GM12878 (cell line): Measurements from ENCODE around the gene CSTB. TPM values are rescaled to one million over a fixed set of nuclear protein-coding genes. Genes with fewer than 3 reads are reported as not detected.

ENCODE experiments used
- ATAC-seq: fragments of 200-7000 bp; cut with Tn5 transposase; 3 replicates; pipeline ENCODE4 v1.9.1; 2020; ENCODE audit warnings: mild to moderate bottlenecking, moderate library complexity
- BruUV-seq: library from RNA; stranded (reverse); fragments of 400-500 nt; replicated peaks from 2 replicates; lab custom pipeline; 2021; lab: Mats Ljungman, UMichigan
- CTCF ChIA-PET: fragments of 300-600 bp; sonication (Branson Sonifier 250); formaldehyde crosslinking; extraction: SDS; loops from one replicate; lab custom pipeline; 2021; ENCODE audit warnings: inconsistent platforms; lab: Yijun Ruan, JAX
- POLR2A ChIA-PET: fragments of 350-600 bp; formaldehyde crosslinking; extraction: SDS; loops from one replicate; lab custom pipeline; 2021; ENCODE audit warnings: inconsistent platforms; lab: Charles Lee
- RAD21 ChIA-PET: fragments of 300-600 bp; sonication (Branson Sonifier 250); formaldehyde crosslinking; loops from one replicate; lab custom pipeline; 2023; ENCODE audit warnings: antibody characterized with exemption; ENCODE audit not compliant: unreplicated experiment; lab: Charles Lee
- SMC1A ChIA-PET: fragments of 300-600 bp; sonication (Branson Sonifier 250); formaldehyde crosslinking; loops from one replicate; lab custom pipeline; 2023; ENCODE audit not compliant: unreplicated experiment, uncharacterized antibody; lab: Charles Lee
- DNase-seq: peaks from one replicate; pipeline ENCODE4 v3.0.0-alpha.2; 2011; ENCODE audit warnings: low read depth, low spot score
- FAIRE-seq: peaks from 3 replicates; lab custom pipeline; 2011; peaks lifted over from hg19 to GRCh38; lab: Jason Lieb, UNC
- H2AFZ ChIP-seq: 2 replicates; pipeline ENCODE4 v1.6.0; 2011; ENCODE audit warnings: low read depth, low read length, control low read depth; ENCODE audit not compliant: control insufficient read depth
- H3K27ac ChIP-seq: 2 replicates; pipeline ENCODE4 v1.5.1; 2011; ENCODE audit warnings: control low read depth; ENCODE audit not compliant: control insufficient read depth, insufficient read depth
- H3K27me3 ChIP-seq, 2 experiments: replicated peaks in 1 of 2; 2 replicates each; pipeline versions ENCODE4 v1.6.0 to v1.6.1; 2011; ENCODE audit warnings: low read length in 1 of 2; ENCODE audit not compliant: control insufficient read depth in 2 of 2, insufficient read depth in 2 of 2
- H3K36me3 ChIP-seq, 2 experiments: 2 replicates each; pipeline ENCODE4 v1.5.1; 2011; ENCODE audit warnings: low read length in 1 of 2; ENCODE audit not compliant: control insufficient read depth in 2 of 2, insufficient read depth in 2 of 2
- H3K4me1 ChIP-seq: 2 replicates; pipeline ENCODE4 v1.6.1; 2011; ENCODE audit warnings: mild to moderate bottlenecking, low read length, moderate library complexity, mixed read lengths; ENCODE audit not compliant: control insufficient read depth, insufficient read depth
- H3K4me2 ChIP-seq: 2 replicates; pipeline ENCODE4 v1.6.0; 2011; ENCODE audit warnings: control low read depth; ENCODE audit not compliant: control insufficient read depth, insufficient read depth
- H3K4me3 ChIP-seq: fragments of 200-600 bp; sonication (generic); 2 replicates; pipeline ENCODE4 v1.5.1; 2016
- H3K79me2 ChIP-seq: 2 replicates; pipeline ENCODE4 v1.6.0; 2011; ENCODE audit warnings: low read length; ENCODE audit not compliant: control insufficient read depth, insufficient read depth
- H3K9ac ChIP-seq: 2 replicates; pipeline ENCODE4 v1.8.0; 2011; ENCODE audit warnings: low read length, control low read depth, mixed read lengths; ENCODE audit not compliant: control insufficient read depth, insufficient read depth
- H3K9me3 ChIP-seq: replicated peaks from 3 replicates; pipeline ENCODE4 v1.5.1; 2011; ENCODE audit warnings: mild to moderate bottlenecking, low read length; ENCODE audit not compliant: control insufficient read depth, insufficient read depth
- H4K20me1 ChIP-seq: 2 replicates; pipeline ENCODE4 v1.6.0; 2011; ENCODE audit not compliant: control insufficient read depth, insufficient read depth
- ASH2L ChIP-seq: fragments of 300-600, 200-600 bp; sonication (generic); IDR thresholded peaks from 2 replicates; pipeline ENCODE4 v1.6.1; 2017; ENCODE audit warnings: low read depth, mild to moderate bottlenecking, borderline replicate concordance
- BACH1 ChIP-seq: fragments of 450-650 bp; IDR thresholded peaks from 2 replicates; pipeline ENCODE4 v1.6.1; 2017; ENCODE audit warnings: mild to moderate bottlenecking, borderline replicate concordance
- BHLHE40 ChIP-seq, 2 experiments: fragments of 450-650 bp in 1 of 2; IDR thresholded peaks; 2 replicates each; pipeline ENCODE4 v1.6.1; 2011 to 2017; ENCODE audit warnings: low read depth in 2 of 2, borderline replicate concordance in 1 of 2, improper control_type of control experiment in 1 of 2, low read length in 1 of 2, mild to moderate bottlenecking in 1 of 2
- BMI1 ChIP-seq: fragments of 450-650 bp; IDR thresholded peaks from 2 replicates; pipeline ENCODE4 v1.6.1; 2016; ENCODE audit warnings: mild to moderate bottlenecking, moderate library complexity, borderline replicate concordance
- CBX3 ChIP-seq: fragments of 200-600 bp; sonication (generic); IDR thresholded peaks from 2 replicates; pipeline ENCODE4 v1.6.1; 2016; ENCODE audit warnings: low read depth, borderline replicate concordance
- EGR1 ChIP-seq, 2 experiments: IDR thresholded peaks; 1 replicate in 1 of 2; 2 replicates in 1 of 2; pipeline ENCODE4 v1.6.1; 2011 to 2012; ENCODE audit warnings: low read depth in 2 of 2, low read length in 2 of 2, borderline replicate concordance in 1 of 2, mild to moderate bottlenecking in 1 of 2, moderate library complexity in 1 of 2
- GABPA ChIP-seq: IDR thresholded peaks from 2 replicates; pipeline ENCODE4 v1.6.1; 2014; ENCODE audit warnings: antibody characterized with exemption, low read depth, mild to moderate bottlenecking, inconsistent platforms
- HCFC1 ChIP-seq: fragments of 150-350 bp; IDR thresholded peaks from 2 replicates; pipeline ENCODE4 v1.6.1; 2014; ENCODE audit warnings: low read length
- MEF2B ChIP-seq: fragments of 450-650 bp; IDR thresholded peaks from 2 replicates; pipeline ENCODE4 v1.6.1; 2018; ENCODE audit warnings: mild to moderate bottlenecking, moderate library complexity; ENCODE audit not compliant: partially characterized antibody, poor library complexity, severe bottlenecking
- MYB ChIP-seq: fragments of 150-350 bp; IDR thresholded peaks from 2 replicates; pipeline ENCODE4 v1.6.1; 2014; ENCODE audit warnings: mild to moderate bottlenecking, low read depth, low read length, borderline replicate concordance
- POU2F2 ChIP-seq: IDR thresholded peaks from 3 replicates; pipeline ENCODE4 v1.6.1; 2011; ENCODE audit warnings: low read depth, mild to moderate bottlenecking, low read length, borderline replicate concordance
- RB1 ChIP-seq: fragments of 450-650 bp; formaldehyde crosslinking; IDR thresholded peaks from 2 replicates; pipeline ENCODE4 v1.6.1; 2017; ENCODE audit warnings: mild to moderate bottlenecking, borderline replicate concordance
- SMC3 ChIP-seq: IDR thresholded peaks from 2 replicates; pipeline ENCODE4 v1.6.1; 2011; ENCODE audit warnings: low read length, improper control_type of control experiment, borderline replicate concordance
- SPI1 ChIP-seq: IDR thresholded peaks from 2 replicates; pipeline ENCODE4 v1.6.1; 2011; ENCODE audit warnings: low read depth, mild to moderate bottlenecking, low read length, moderate library complexity, borderline replicate concordance; ENCODE audit not compliant: insufficient read depth
- YBX1 ChIP-seq: fragments of 450-650 bp; IDR thresholded peaks from 2 replicates; pipeline ENCODE4 v1.6.1; 2016; ENCODE audit warnings: antibody characterized with exemption
- YY1 ChIP-seq: IDR thresholded peaks from 2 replicates; pipeline ENCODE4 v1.6.1; 2011; ENCODE audit warnings: low read depth, mild to moderate bottlenecking, low read length
- ZBTB33 ChIP-seq: fragments of 450-650 bp; IDR thresholded peaks from 2 replicates; pipeline ENCODE4 v1.6.1; 2017; ENCODE audit warnings: mild to moderate bottlenecking
- ZNF622 ChIP-seq: fragments of 450-650 bp; IDR thresholded peaks from 2 replicates; pipeline ENCODE4 v1.6.1; 2017; ENCODE audit warnings: mild to moderate bottlenecking, inconsistent platforms
- WGBS: methylation state at CpG from one replicate; pipeline ENCODE4 v1.1.6; 2016; ENCODE audit warnings: low lambda C conversion rate; ENCODE audit not compliant: insufficient replicate concordance, insufficient coverage; ENCODE audit errors: missing lambda C conversion rate; 5-methylcytosine and 5-hydroxymethylcytosine counted together
- in situ Hi-C: fragments of 300-500 bp; cut with MboI; formaldehyde crosslinking; loops from 9 replicates; pipeline ENCODE4 v1.14.3; 2018; ENCODE audit warnings: mixed read lengths
- intact Hi-C: fragments of 100-400 bp; cut with micrococcal nuclease; formaldehyde crosslinking; loops from one replicate; pipeline ENCODE4 v1.14.2; 2022; ENCODE audit not compliant: unreplicated experiment
- polyA plus RNA-seq, 11 experiments: library from polyadenylated mRNA; depleted of rRNA in 4 of 11; unstranded in 6 of 11; stranded (reverse) in 5 of 11; fragments of >200 nt; fragmentation: Nextera tagmentation in 4 of 11; fragmentation: Illumina TruSeq in 1 of 11; extraction: Ambion mirVana in 4 of 11; extraction: Trizol in 1 of 11; gene quantifications; 1 replicate in 1 of 11; 2 replicates in 10 of 11; pipeline versions ENCODE4 v1.2.1 to v1.2.3, GENCODE V29; 2011 to 2016; ENCODE audit warnings: inconsistent platforms in 2 of 11, missing spikeins in 2 of 11, low read depth in 1 of 11
- total RNA-seq, 4 experiments: library from RNA; depleted of rRNA in 3 of 4; stranded (reverse); fragments of >200 nt in 3 of 4; fragmentation: Illumina TruSeq in 1 of 4; extraction: Trizol in 1 of 4; gene quantifications; 2 replicates each; pipeline versions ENCODE4 v1.2.1 to v1.2.3, GENCODE V29; 2013 to 2021

The CSTB gene
- total and polyA plus RNA-seq, 10 of the 15 experiments (the other 5 are each of a cell fraction or from before 2014, with no cell fraction given) = 12.5 to 82.7 (median 41.9) TPM

GRCh38 chr21:43743947-43744346 lies 32.2 kb downstream of the CSTB start:
- RAD21 ChIA-PET = no interaction called here
- H3K4me2 ChIP-seq = no peak overlapping the region
- H3K27ac ChIP-seq = no peak overlapping the region
- POLR2A ChIA-PET = no interaction called here
- H3K79me2 ChIP-seq = no peaks in the 10 kb centered on the region
- FAIRE-seq (no peak), ATAC-seq (no peak), DNase-seq (no peak)
- in situ Hi-C loops (no loop called here), intact Hi-C loops (no loop called here)
- 94% methylated on average over 8 of the region's 8 CpGs for WGBS
- H3K9me3 ChIP-seq = no peaks in the 10 kb centered on the region
- BruUV-seq = no TSS peak
- CTCF ChIA-PET = no interaction called here
- H4K20me1 ChIP-seq = no peaks in the 10 kb centered on the region
- H3K4me3 ChIP-seq = no peak overlapping the region
- SMC1A ChIA-PET = no interaction called here
- H3K9ac ChIP-seq = no peak overlapping the region
- peaks cover 18 to 26% of the 10 kb centered on the region in 2 experiments; a peak in 3 of 4 replicates for H3K36me3 ChIP-seq
- no peaks in the 10 kb centered on the region for H3K4me1 ChIP-seq
- no peak for TF ChIP-seq BMI1
- TF ChIP-seq BHLHE40 (IDR thresholded peaks at IDR 0.05; ENCODE audit: borderline replicate concordance in 1 of 2, low read depth in 2 of 2, low read length in 1 of 2) = no peak
- TF ChIP-seq MEF2B = no peak
- TF ChIP-seq ZNF622 = no peak
- no peak for TF ChIP-seq YBX1
- TF ChIP-seq SPI1 = no peak
- no peak overlapping the region for H2AFZ ChIP-seq
- no peaks in the 10 kb centered on the region for H3K27me3 ChIP-seq

GRCh38 chr21:43741423-43742096 lies 34.5 kb downstream of the CSTB start:
- in situ Hi-C loops (no loop called here), intact Hi-C loops (no loop called here)
- no peak overlapping the region for H3K9ac ChIP-seq
- H3K9me3 ChIP-seq = no peaks in the 10 kb centered on the region
- H3K4me3 ChIP-seq = no peak overlapping the region
- ATAC-seq = no peak
- DNase-seq = no peak
- H3K4me1 ChIP-seq = no peaks in the 10 kb centered on the region
- RAD21 ChIA-PET = no interaction called here
- no peaks in the 10 kb centered on the region for H3K27me3 ChIP-seq
- 83% methylated on average over 16 of the region's 28 CpGs for WGBS
- FAIRE-seq = no peak
- POLR2A ChIA-PET = no interaction called here
- H4K20me1 ChIP-seq = no peaks in the 10 kb centered on the region
- H3K36me3 ChIP-seq = peaks cover 16 to 21% of the 10 kb centered on the region in 2 experiments; a peak in 3 of 4 replicates
- H3K27ac ChIP-seq = no peak overlapping the region
- CTCF ChIA-PET = no interaction called here
- SMC1A ChIA-PET = no interaction called here
- H3K79me2 ChIP-seq = no peaks in the 10 kb centered on the region
- H2AFZ ChIP-seq = no peak overlapping the region
- no peak overlapping the region for H3K4me2 ChIP-seq
- no TSS peak for BruUV-seq
- TF ChIP-seq CBX3 (no peak), ZBTB33 (no peak), HCFC1 (no peak), GABPA (no peak), SMC3 (no peak), EGR1 (IDR thresholded peaks at IDR 0.05; ENCODE audit: borderline replicate concordance in 1 of 2, low read depth in 2 of 2, low read length in 2 of 2) (no peak), POU2F2 (no peak), MYB (no peak), RB1 (no peak), BACH1 (no peak), ASH2L (no peak), YY1 (no peak)
